ENCODE measurements around the gene TPT1.

DNA sequence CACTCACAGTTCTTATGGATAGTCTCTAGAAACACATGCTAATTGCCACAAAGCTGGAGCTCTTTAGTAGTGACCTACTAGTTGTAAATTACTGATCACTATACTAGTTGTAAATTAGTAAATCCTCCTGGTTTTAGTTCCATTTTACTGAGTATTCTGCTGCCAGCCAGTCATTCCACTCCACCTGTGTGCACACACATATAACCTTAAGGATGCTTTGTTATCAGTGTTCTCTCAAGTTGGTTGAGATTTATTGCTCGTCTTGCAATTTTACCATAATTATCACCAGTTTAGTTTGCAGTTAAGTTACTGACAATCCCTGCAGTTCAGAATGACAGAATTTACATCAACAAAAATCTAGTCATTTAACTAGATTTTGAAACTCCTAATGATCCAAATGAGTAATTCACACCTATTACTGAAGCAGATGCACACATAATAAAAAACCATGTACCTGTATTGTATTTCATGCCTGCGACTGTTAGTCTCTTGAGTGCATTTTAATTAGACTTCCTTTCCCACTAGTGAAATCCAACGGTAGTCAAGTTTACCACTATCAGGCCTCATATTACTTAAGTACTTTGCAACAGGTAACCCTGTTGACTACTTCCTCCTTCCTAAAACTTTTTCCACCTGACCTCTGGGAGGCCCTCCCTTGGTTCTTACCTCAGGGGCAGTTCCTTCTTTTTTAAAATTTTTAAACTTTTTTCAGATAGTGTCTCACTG is 7.6 kb downstream of the TPT1 start:
- TF ChIP-seq, protein P1, sequence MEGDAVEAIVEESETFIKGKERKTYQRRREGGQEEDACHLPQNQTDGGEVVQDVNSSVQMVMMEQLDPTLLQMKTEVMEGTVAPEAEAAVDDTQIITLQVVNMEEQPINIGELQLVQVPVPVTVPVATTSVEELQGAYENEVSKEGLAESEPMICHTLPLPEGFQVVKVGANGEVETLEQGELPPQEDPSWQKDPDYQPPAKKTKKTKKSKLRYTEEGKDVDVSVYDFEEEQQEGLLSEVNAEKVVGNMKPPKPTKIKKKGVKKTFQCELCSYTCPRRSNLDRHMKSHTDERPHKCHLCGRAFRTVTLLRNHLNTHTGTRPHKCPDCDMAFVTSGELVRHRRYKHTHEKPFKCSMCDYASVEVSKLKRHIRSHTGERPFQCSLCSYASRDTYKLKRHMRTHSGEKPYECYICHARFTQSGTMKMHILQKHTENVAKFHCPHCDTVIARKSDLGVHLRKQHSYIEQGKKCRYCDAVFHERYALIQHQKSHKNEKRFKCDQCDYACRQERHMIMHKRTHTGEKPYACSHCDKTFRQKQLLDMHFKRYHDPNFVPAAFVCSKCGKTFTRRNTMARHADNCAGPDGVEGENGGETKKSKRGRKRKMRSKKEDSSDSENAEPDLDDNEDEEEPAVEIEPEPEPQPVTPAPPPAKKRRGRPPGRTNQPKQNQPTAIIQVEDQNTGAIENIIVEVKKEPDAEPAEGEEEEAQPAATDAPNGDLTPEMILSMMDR (IDR thresholded peaks at IDR 0.05) = no peak
- TF ChIP-seq POLR2A (IDR thresholded peaks at IDR 0.05) = no peak
